IMR-90 (cell line): Measurements from ENCODE around the gene PCBP3. TPM values are rescaled to one million over a fixed set of nuclear protein-coding genes. Genes with fewer than 3 reads are reported as not detected.

Experiments
- ATAC-seq: fragments of 200-7000 bp; cut with Tn5 transposase; 2 replicates; pipeline ENCODE4 v1.9.1; 2020; ENCODE audit warnings: low read depth, mild to moderate bottlenecking, moderate library complexity
- BruUV-seq: library from RNA; stranded (reverse); fragments of 400-500 nt; replicated peaks from 2 replicates; lab custom pipeline; 2021; lab: Mats Ljungman, UMichigan
- CTCF ChIA-PET: fragments of 300-600 bp; formaldehyde crosslinking; extraction: SDS; loops from one replicate; lab custom pipeline; 2021; ENCODE audit warnings: antibody characterized with exemption; lab: Yijun Ruan, JAX
- POLR2A ChIA-PET: fragments of 300-600 bp; sonication (Branson Sonifier 250); formaldehyde crosslinking; loops from one replicate; lab custom pipeline; 2022; ENCODE audit warnings: antibody characterized with exemption; ENCODE audit not compliant: unreplicated experiment; lab: Charles Lee
- DNase-seq: peaks from one replicate; pipeline ENCODE4 v3.0.0; 2013
- H2AFZ ChIP-seq: replicated peaks from 2 replicates; pipeline ENCODE3; 2013; ENCODE audit warnings: low read length, mild to moderate bottlenecking; ENCODE audit not compliant: poor library complexity
- H2AK5ac ChIP-seq: 2 replicates; pipeline ENCODE4 v1.6.1; 2013; ENCODE audit warnings: low read depth, low read length, inconsistent platforms
- H2AK9ac ChIP-seq: replicated peaks from 2 replicates; pipeline ENCODE3; 2013; ENCODE audit warnings: mild to moderate bottlenecking, low read depth, low read length, moderate library complexity; ENCODE audit not compliant: poor library complexity
- H2BK120ac ChIP-seq: 2 replicates; pipeline ENCODE4 v1.6.1; 2013; ENCODE audit warnings: low read depth, low read length, inconsistent platforms
- H2BK15ac ChIP-seq: 3 replicates; pipeline ENCODE4 v1.6.1; 2013; ENCODE audit warnings: low read depth, low read length, inconsistent platforms
- H2BK20ac ChIP-seq: 2 replicates; pipeline ENCODE4 v1.6.1; 2013; ENCODE audit warnings: low read depth, mild to moderate bottlenecking, inconsistent platforms, low read length, moderate library complexity
- H2BK5ac ChIP-seq: 2 replicates; pipeline ENCODE4 v1.6.1; 2013; ENCODE audit warnings: mild to moderate bottlenecking, low read depth, low read length, inconsistent platforms; ENCODE audit not compliant: poor library complexity, severe bottlenecking
- H3K14ac ChIP-seq: replicated peaks from 2 replicates; pipeline ENCODE4 v1.6.1; 2013; ENCODE audit warnings: low read depth, low read length, inconsistent platforms
- H3K18ac ChIP-seq: 2 replicates; pipeline ENCODE4 v1.6.1; 2013; ENCODE audit warnings: low read depth, low read length, control low read depth
- H3K23ac ChIP-seq: 2 replicates; pipeline ENCODE4 v1.6.1; 2013; ENCODE audit warnings: low read depth, low read length, inconsistent platforms
- H3K27ac ChIP-seq: 2 replicates; pipeline ENCODE4 v1.5.1; 2013; ENCODE audit warnings: mild to moderate bottlenecking, control low read depth, low read length; ENCODE audit not compliant: insufficient read depth
- H3K27me3 ChIP-seq: 2 replicates; pipeline ENCODE4 v1.6.1; 2013; ENCODE audit warnings: low read length; ENCODE audit not compliant: control insufficient read depth, insufficient read depth
- H3K36me3 ChIP-seq: 2 replicates; pipeline ENCODE4 v1.6.1; 2013; ENCODE audit warnings: low read length, mixed read lengths; ENCODE audit not compliant: control insufficient read depth, insufficient read depth
- H3K4ac ChIP-seq: 2 replicates; pipeline ENCODE4 v1.6.1; 2013; ENCODE audit warnings: low read depth, low read length, inconsistent platforms
- H3K4me1 ChIP-seq: 2 replicates; pipeline ENCODE4 v1.6.1; 2013; ENCODE audit warnings: low read length, mixed read lengths; ENCODE audit not compliant: control insufficient read depth, insufficient read depth
- H3K4me2 ChIP-seq: 2 replicates; pipeline ENCODE4 v1.6.1; 2013; ENCODE audit warnings: low read depth, mild to moderate bottlenecking, control low read depth, low read length, moderate library complexity
- H3K4me3 ChIP-seq: 2 replicates; pipeline ENCODE4 v1.5.1; 2013; ENCODE audit warnings: low read depth, mild to moderate bottlenecking, control low read depth, low read length, moderate library complexity; ENCODE audit not compliant: insufficient read depth
- H3K56ac ChIP-seq: 2 replicates; pipeline ENCODE4 v1.6.1; 2013; ENCODE audit warnings: low read length, inconsistent platforms; ENCODE audit not compliant: insufficient read depth; ENCODE audit errors: extremely low read depth
- H3K79me1 ChIP-seq, 2 experiments: 2 replicates each; pipeline ENCODE4 v1.6.1; 2013; ENCODE audit warnings: low read length in 2 of 2, inconsistent platforms in 1 of 2, low read depth in 1 of 2
- H3K9ac ChIP-seq: 2 replicates; pipeline ENCODE4 v1.6.1; 2013; ENCODE audit warnings: low read depth, low read length, control low read depth
- H3K9me1 ChIP-seq: 2 replicates; pipeline ENCODE4 v1.6.1; 2013; ENCODE audit warnings: low read length, inconsistent platforms; ENCODE audit not compliant: insufficient read depth
- H3K9me3 ChIP-seq: 2 replicates; pipeline ENCODE4 v1.6.1; 2013; ENCODE audit warnings: low read length; ENCODE audit not compliant: control insufficient read depth, insufficient read depth
- H4K20me1 ChIP-seq: 2 replicates; pipeline ENCODE4 v1.6.1; 2013; ENCODE audit warnings: low read length, inconsistent platforms; ENCODE audit not compliant: insufficient read depth
- H4K5ac ChIP-seq: 2 replicates; pipeline ENCODE4 v1.6.1; 2013; ENCODE audit warnings: mild to moderate bottlenecking, low read depth, low read length, control low read depth
- H4K8ac ChIP-seq, 2 experiments: 2 replicates each; pipeline ENCODE4 v1.6.1; 2013; ENCODE audit warnings: low read depth in 2 of 2, low read length in 2 of 2, control low read depth in 1 of 2, inconsistent platforms in 1 of 2
- H4K91ac ChIP-seq: 2 replicates; pipeline ENCODE4 v1.6.1; 2013; ENCODE audit warnings: low read depth, low read length, inconsistent platforms; ENCODE audit not compliant: insufficient read depth
- CEBPB ChIP-seq: IDR thresholded peaks from 2 replicates; pipeline ENCODE4 v1.6.1; 2012; ENCODE audit warnings: low read depth, low read length, improper control_type of control experiment
- MAZ ChIP-seq: IDR thresholded peaks from 2 replicates; pipeline ENCODE4 v1.6.1; 2012; ENCODE audit warnings: low read depth, mild to moderate bottlenecking, low read length, improper control_type of control experiment, moderate library complexity, borderline replicate concordance
- MXI1 ChIP-seq: IDR thresholded peaks from 2 replicates; pipeline ENCODE4 v1.6.1; 2012; ENCODE audit warnings: low read depth, mild to moderate bottlenecking, low read length, moderate library complexity, borderline replicate concordance
- POLR2A ChIP-seq: IDR thresholded peaks from 2 replicates; pipeline ENCODE4 v1.6.1; 2012; ENCODE audit warnings: mild to moderate bottlenecking, low read depth, low read length
- RFX5 ChIP-seq: IDR thresholded peaks from 2 replicates; pipeline ENCODE4 v1.8.0; 2012; ENCODE audit warnings: low read depth, mild to moderate bottlenecking, low read length, moderate library complexity
- WGBS, 2 experiments: methylation state at CpG; one replicate each; pipeline versions ENCODE4 v1.1.5 to v1.1.7; 2013; ENCODE audit warnings: missing lambda C conversion rate in 2 of 2; ENCODE audit not compliant: insufficient read length in 1 of 2; ENCODE audit errors: extremely low coverage in 2 of 2; 5-methylcytosine and 5-hydroxymethylcytosine counted together
- dilution Hi-C: fragments of 300-500 bp; cut with HindIII; formaldehyde crosslinking; loops from one replicate; pipeline ENCODE4 v1.14.3; 2018; ENCODE audit warnings: low sequenced_read_pairs; ENCODE audit not compliant: unreplicated experiment
- in situ Hi-C: fragments of 300-500 bp; cut with MboI; formaldehyde crosslinking; loops from 3 replicates; pipeline ENCODE4 v1.14.3; 2019; ENCODE audit warnings: low sequenced_read_pairs, inconsistent platforms, mixed read lengths
- intact Hi-C: fragments of 100-400 bp; cut with micrococcal nuclease; formaldehyde crosslinking; loops from 2 replicates; pipeline ENCODE4 v1.10.0; 2022
- polyA plus RNA-seq, 3 experiments: library from polyadenylated mRNA; depleted of rRNA; stranded (reverse); fragments of >200 nt; gene quantifications; 2 replicates each; pipeline ENCODE4 v1.2.3, GENCODE V29; 2012; ENCODE audit warnings: low replicate concordance in 1 of 3
- total RNA-seq: library from RNA; depleted of rRNA; stranded (reverse); fragments of >200 nt; gene quantifications from 2 replicates; pipeline ENCODE4 v1.2.3, GENCODE V29; 2012
- TF ChIP-seq, protein P1 (sequence below): fragments of 150-350 bp; IDR thresholded peaks from 2 replicates; pipeline ENCODE4 v1.6.1; 2017; ENCODE audit warnings: mild to moderate bottlenecking, antibody characterized with exemption, low read length, low read depth
- TF ChIP-seq, protein P2 (sequence below): conservative IDR thresholded peaks from 2 replicates; pipeline ENCODE4 v1.5.1; 2012; ENCODE audit warnings: mild to moderate bottlenecking, low read depth, low read length, improper control_type of control experiment

PCBP3 gene
- total and polyA plus RNA-seq, 2 of the 4 experiments (the other 2 are of a cell fraction) = 2.9 to 3.9 TPM

DNA sequence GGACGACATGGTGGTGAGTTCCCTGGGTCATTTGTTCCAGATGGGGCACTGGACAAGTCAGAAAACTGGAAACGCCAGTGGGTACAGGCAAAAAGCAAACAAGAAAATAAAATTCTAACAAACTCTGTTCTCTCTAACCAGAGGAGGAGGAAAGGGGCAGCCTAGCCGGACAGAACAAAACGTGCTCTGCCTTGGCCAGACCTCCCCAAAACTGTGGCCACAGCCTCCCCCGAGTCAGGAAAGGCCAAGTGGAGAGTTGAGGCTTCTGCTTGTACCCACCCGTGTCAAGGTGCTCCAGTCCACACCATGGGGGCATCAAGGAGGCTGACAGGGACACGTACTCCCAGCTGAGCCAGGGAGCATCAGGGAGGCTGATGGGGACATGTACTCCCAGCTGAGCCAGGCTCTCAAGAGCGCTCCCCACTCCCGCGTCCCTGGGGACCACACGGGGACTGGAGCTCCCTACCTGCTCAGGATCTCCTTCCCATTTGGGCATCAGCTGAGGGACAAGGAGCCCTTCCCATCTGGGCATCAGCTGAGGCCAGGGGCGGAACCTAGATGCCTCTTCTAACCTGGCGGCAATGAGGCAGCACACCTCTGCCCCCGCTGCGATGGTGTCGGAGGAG, 183.3 kb downstream of the PCBP3 start:
- Histone ChIP-seq H3K4me1 (no peaks in the 10 kb centered on the region), H3K56ac (no peak overlapping the region), H3K4me3 (no peak overlapping the region), H4K91ac (no peak overlapping the region), H3K27ac (no peak overlapping the region), H2BK120ac (no peak overlapping the region), H2BK5ac (no peak overlapping the region), H3K14ac (no peak overlapping the region), H4K8ac (no peak overlapping the region), H3K27me3 (no peaks in the 10 kb centered on the region; the same call in 1 of the 2 replicates), H3K23ac (no peak overlapping the region), H2BK20ac (no peak overlapping the region), H2BK15ac (no peak overlapping the region), H3K79me1 (no peaks in the 10 kb centered on the region), H2AK5ac (no peak overlapping the region), H2AFZ (no peak overlapping the region), H4K5ac (no peak overlapping the region), H2AK9ac (no peak overlapping the region), H3K4ac (no peak overlapping the region), H3K9ac (no peak overlapping the region), H3K4me2 (no peak overlapping the region), H3K9me1 (no peaks in the 10 kb centered on the region), H3K36me3 (no peaks in the 10 kb centered on the region; the same call in 1 of the 2 replicates), H4K20me1 (no peaks in the 10 kb centered on the region), H3K18ac (no peak overlapping the region), H3K9me3 (no peaks in the 10 kb centered on the region)
- POLR2A ChIA-PET = no interaction called here
- CTCF ChIA-PET = no interaction called here
- DNase-seq = no peak
- BruUV-seq = no TSS peak
- TF ChIP-seq MXI1 (no peak), POLR2A (no peak), CEBPB (no peak), RFX5 (no peak), MAZ (no peak)
- TF ChIP-seq, protein P1, sequence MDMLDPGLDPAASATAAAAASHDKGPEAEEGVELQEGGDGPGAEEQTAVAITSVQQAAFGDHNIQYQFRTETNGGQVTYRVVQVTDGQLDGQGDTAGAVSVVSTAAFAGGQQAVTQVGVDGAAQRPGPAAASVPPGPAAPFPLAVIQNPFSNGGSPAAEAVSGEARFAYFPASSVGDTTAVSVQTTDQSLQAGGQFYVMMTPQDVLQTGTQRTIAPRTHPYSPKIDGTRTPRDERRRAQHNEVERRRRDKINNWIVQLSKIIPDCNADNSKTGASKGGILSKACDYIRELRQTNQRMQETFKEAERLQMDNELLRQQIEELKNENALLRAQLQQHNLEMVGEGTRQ = no peak
- TF ChIP-seq, protein P2, sequence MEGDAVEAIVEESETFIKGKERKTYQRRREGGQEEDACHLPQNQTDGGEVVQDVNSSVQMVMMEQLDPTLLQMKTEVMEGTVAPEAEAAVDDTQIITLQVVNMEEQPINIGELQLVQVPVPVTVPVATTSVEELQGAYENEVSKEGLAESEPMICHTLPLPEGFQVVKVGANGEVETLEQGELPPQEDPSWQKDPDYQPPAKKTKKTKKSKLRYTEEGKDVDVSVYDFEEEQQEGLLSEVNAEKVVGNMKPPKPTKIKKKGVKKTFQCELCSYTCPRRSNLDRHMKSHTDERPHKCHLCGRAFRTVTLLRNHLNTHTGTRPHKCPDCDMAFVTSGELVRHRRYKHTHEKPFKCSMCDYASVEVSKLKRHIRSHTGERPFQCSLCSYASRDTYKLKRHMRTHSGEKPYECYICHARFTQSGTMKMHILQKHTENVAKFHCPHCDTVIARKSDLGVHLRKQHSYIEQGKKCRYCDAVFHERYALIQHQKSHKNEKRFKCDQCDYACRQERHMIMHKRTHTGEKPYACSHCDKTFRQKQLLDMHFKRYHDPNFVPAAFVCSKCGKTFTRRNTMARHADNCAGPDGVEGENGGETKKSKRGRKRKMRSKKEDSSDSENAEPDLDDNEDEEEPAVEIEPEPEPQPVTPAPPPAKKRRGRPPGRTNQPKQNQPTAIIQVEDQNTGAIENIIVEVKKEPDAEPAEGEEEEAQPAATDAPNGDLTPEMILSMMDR = no peak
- ATAC-seq = no peak
- dilution Hi-C loops (no loop called here), intact Hi-C loops (no loop called here), in situ Hi-C loops (loop anchor here (10.0 kb wide), 2 partner anchors 362 to 682 kb away; no protein-coding TSS in a partner anchor)
- WGBS, 2 experiments = 94% methylated on average over 5 of the region's 16 CpGs; no CpG with 5 or more reads in 1 of the 2 experiments
